ENCODE results near the gene SPIN1.
"Not testable (repeated sequence)": the region's sequence is repeated elsewhere in the genome, so short reads cannot be mapped to it uniquely, and the experiment has no call there.

SPIN1 gene

GRCh38 chr9:88388203-88388885 lies at the start of gene SPIN1:
TSS of gene SPIN1 (plus strand) at chr9:88388444. CDS start at chr9:88426540, 38,096 bp downstream.
- peak; percentile 90 for DNase-seq (ENCODE audit: low spot score)

GRCh38 chr9:88339317-88339716 lies 48.9 kb upstream of the SPIN1 start:
- DNase-seq (ENCODE audit: low spot score), result no peak

GRCh38 chr9:88342246-88342645 lies 46.0 kb upstream of the SPIN1 start:
- DNase-seq (ENCODE audit: low spot score), result no peak

GRCh38 chr9:88344013-88344412 lies 44.2 kb upstream of the SPIN1 start:
- no peak for DNase-seq (ENCODE audit: low spot score)

GRCh38 chr9:88350354-88350753 lies 37.9 kb upstream of the SPIN1 start:
- not testable (repeated sequence) for DNase-seq (ENCODE audit: low spot score)

- DNase-seq (ENCODE audit: low spot score), result no peak
Measured at GRCh38 chr9:88355166-88355565, 33.1 kb upstream of the SPIN1 start.

GRCh38 chr9:88357250-88357649 lies 31.0 kb upstream of the SPIN1 start:
- DNase-seq (ENCODE audit: low spot score), result not testable (repeated sequence)

- no peak for DNase-seq (ENCODE audit: low spot score)
Measured at GRCh38 chr9:88358723-88359122, 29.5 kb upstream of the SPIN1 start.

- no peak for DNase-seq (ENCODE audit: low spot score)
Measured at GRCh38 chr9:88359974-88360373, 28.3 kb upstream of the SPIN1 start.

- no peak for DNase-seq (ENCODE audit: low spot score)
Measured at GRCh38 chr9:88362681-88363080, 25.6 kb upstream of the SPIN1 start.

- DNase-seq (ENCODE audit: low spot score), result no peak
Measured at GRCh38 chr9:88363661-88364060, 24.6 kb upstream of the SPIN1 start.

GRCh38 chr9:88364706-88365105 lies 23.5 kb upstream of the SPIN1 start:
- DNase-seq (ENCODE audit: low spot score), result no peak

- DNase-seq (ENCODE audit: low spot score), result no peak
Measured at GRCh38 chr9:88370346-88370745, 17.9 kb upstream of the SPIN1 start.

- no peak for DNase-seq (ENCODE audit: low spot score)
Measured at GRCh38 chr9:88372103-88372654, 16.1 kb upstream of the SPIN1 start.

- DNase-seq (ENCODE audit: low spot score), result no peak
Measured at GRCh38 chr9:88373045-88373444, 15.2 kb upstream of the SPIN1 start.

GRCh38 chr9:88378317-88378716 lies 9.9 kb upstream of the SPIN1 start:
- DNase-seq (ENCODE audit: low spot score), result no peak

- DNase-seq (ENCODE audit: low spot score), result no peak
Measured at GRCh38 chr9:88379352-88379751, 8.9 kb upstream of the SPIN1 start.

GRCh38 chr9:88380118-88380517 lies 8.1 kb upstream of the SPIN1 start:
- no peak for DNase-seq (ENCODE audit: low spot score)

GRCh38 chr9:88381322-88381721 lies 6.9 kb upstream of the SPIN1 start:
- not testable (repeated sequence) for DNase-seq (ENCODE audit: low spot score)

GRCh38 chr9:88383176-88383575 lies 5.1 kb upstream of the SPIN1 start:
- DNase-seq (ENCODE audit: low spot score), result no peak

GRCh38 chr9:88386137-88386536 lies 2.1 kb upstream of the SPIN1 start:
- not testable (repeated sequence) for DNase-seq (ENCODE audit: low spot score)

- peak; percentile 62 for DNase-seq (ENCODE audit: low spot score)
Measured at GRCh38 chr9:88387036-88387551, 1.1 kb upstream of the SPIN1 start.

- DNase-seq (ENCODE audit: low spot score), result no peak
Measured at GRCh38 chr9:88387552-88388202, 567 bp upstream of the SPIN1 start.
